GM18858 (cell line): ENCODE results near the gene NR6A1.

Experiments
- ATAC-seq: cut with Tn5 transposase; IDR thresholded peaks from one replicate; pipeline ENCODE4 v1.9.1; 2021; ENCODE audit not compliant: unreplicated experiment

The NR6A1 gene

DNA sequence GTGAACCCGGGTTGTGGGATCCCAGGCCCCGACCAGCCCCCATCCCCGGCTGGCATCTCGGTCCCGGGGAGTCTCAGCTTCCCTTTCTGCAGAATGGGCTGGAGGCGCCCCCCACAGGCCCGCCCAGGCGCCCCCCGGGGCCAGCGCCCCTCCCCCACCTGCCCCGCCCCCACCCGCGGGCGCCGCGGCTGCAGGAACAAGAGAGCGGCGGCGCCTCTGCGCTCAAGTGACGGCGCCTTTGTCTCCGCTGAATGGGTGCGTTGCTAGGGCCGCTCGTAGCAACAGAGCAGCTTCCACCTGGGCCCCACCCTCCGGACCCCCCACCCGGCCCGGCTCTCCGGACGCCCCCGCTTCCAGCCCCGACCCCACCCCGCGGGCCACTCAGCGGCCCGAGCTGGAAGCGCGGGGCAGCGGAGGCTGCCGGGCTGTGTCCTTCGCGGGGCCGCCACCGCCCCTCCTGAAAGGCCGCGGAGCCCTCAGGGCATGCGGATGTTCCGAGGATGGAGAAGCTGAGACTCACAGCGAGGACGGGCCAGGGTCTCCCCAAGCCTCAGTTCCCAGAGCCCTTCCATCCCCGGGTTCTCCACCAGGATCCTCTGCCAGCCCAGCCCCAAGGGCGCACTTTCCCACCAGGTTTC is 293.3 kb downstream of the NR6A1 start:
- ATAC-seq = no peak

DNA sequence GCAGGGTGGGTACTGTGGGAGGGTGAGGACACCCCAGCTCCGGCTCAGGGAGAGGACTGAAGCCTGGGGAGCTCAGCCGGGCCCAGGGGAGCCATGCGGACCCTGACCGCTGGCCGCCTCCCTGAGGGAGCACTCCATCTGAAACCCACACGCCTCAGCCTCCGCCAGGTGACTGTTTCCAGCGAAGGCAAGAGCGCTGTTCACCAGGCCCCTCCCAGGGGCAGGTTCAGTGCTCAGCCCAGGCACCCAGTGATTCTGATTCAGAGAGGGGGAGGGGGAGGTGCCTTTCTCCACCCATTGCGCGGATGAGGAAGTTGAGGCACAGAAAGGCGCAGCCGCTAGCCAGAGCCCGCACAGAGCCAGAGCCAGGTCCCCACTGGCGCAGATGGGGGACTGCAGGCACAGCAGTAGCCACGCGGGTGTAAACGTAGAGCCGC is 293.9 kb downstream of the NR6A1 start:
- no peak for ATAC-seq

- no peak for ATAC-seq
Measured at GRCh38 chr9:124475868-124476690, 295.0 kb downstream of the NR6A1 start.

DNA sequence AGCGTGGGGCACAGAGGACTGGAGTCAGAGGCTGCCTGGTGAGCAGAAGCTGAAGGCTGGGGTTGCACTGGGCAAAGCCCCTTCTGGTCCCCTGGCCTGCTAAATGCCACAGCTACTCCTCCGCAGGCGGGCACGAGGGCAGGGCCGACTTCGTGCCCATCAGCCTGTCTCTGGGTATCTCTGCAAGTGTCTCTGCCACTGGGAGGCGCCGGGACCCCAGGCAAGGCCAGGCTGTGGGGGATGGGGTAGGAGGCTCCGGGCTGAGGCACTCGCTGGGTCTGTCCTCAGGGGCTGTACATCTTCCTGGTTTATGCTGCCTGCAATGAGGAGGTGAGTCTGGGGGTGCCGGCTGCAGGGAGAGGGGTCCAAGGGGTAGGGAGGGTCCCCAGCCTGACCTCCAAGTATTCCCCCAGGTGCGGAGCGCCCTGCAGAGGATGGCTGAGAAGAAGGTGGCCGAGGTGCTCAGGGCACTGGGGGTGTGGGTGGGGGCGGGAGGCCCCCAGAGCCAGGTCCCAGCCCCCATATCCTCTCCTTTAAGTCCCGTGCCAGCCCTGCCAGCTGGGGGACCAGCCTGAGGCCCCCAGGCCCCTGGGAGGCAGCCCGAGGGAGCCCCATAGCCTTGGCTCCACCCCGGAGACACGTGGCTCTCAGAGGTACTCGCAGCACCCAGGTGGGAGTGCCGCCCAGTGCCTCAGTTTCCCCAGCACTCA is 295.8 kb downstream of the NR6A1 start:
- ATAC-seq = no peak

DNA sequence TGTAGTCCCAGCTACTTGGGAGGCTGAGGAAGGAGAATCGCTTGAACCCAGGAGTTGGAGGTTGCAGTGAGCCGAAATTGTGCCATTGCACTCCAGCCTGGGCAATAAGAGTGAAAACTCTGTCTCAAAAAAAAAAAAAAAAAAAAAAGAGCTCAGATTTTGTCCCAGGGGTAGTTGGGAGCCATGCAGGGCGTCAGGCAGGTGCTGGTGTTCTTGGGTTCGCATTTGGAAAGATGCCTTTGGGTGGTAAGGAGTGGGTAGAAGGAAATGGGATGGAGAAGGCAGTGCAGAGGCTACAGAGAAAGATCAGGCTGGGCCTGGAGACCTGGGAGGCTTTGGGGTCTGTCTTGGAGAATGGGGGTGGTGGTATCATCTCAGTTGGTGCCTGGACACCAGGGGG is 297.0 kb downstream of the NR6A1 start:
- ATAC-seq = no peak

GRCh38 chr9:124473310-124473709 is 297.8 kb downstream of the NR6A1 start:
- no peak for ATAC-seq

DNA sequence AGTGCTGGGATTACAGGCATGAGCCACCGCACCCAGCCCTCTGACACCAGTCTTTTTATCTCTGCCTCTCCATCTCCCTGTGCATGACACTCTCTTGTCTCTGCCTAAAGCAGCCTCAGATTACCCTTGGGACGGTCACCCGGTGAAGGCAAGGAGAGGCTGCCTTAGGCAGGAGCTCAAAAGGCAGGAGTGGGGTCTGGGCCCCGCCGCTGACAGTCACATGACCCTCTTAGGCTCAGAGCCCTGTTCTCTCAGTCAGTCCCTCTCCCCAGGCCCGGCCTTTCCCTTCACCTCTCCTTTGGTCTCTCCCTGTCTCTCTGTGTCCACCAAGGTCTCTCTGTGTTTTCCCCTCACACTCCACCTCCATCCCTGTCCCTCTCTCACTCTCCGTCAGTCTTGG is 298.3 kb downstream of the NR6A1 start:
- ATAC-seq = no peak

DNA sequence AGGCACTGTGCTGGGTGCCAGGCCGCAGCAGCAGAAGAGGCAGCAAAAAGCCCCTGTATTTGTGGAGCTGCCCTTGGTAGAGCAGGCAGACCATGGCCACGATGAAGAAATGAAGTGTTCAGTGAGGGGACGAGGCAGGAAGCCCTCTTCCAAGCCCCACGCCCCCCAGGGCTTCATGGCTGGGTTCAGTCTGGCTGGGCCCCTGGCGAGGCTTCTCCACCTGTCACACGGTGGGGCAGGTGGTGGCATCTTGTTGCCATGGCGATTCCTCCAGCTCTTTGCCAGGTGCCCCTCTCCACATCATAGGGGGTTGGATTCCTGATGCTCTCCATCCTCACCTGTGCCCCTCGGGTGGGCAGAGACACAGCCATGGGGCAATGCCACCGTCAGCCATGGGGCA is 299.4 kb downstream of the NR6A1 start:
- ATAC-seq = no peak

- ATAC-seq = no peak
Measured at GRCh38 chr9:124470726-124471125, 300.4 kb downstream of the NR6A1 start.

- ATAC-seq = no peak
Measured at GRCh38 chr9:124470306-124470705, 300.8 kb downstream of the NR6A1 start.

- ATAC-seq = no peak
Measured at GRCh38 chr9:124469011-124469832, 301.9 kb downstream of the NR6A1 start.

DNA sequence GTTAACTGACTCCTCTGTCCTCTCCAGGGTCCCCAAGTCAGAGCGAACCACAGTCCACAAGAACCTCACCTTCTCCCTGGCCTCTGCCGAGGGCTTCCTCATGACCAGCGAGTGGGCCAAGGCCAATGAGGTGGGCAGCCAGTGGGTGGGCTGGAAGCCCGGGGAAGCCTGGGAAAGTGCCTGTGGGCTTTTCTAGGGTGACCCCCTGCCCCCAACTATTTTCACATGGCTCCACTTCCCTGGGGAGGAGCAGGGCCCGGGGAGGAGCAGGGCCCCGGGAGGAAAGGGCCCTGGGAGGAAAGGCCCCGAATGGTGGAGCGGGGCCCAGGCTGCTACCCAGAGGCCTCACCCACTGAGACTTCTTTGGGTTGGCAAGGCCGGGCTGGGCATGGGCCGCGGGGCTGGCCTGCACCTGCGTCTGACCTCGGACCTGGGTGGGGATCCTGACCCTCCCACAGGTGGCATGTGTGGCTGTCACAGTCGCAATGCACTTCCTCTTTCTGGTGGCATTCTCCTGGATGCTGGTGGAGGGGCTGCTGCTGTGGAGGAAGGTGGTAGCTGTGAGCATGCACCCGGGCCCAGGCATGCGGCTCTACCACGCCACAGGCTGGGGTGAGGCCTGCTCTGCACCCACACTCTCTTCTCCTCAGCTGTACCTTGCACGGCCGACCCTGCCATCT is 302.9 kb downstream of the NR6A1 start:
- no peak for ATAC-seq

- ATAC-seq = no peak
Measured at GRCh38 chr9:124467410-124468060, 303.6 kb downstream of the NR6A1 start.
